Measurements from ENCODE around the gene CFAP61.

Gene CFAP61

GRCh38 chr20:20391766-20392165 lies 339.4 kb downstream of the CFAP61 start:
- TF ChIP-seq, protein P1, sequence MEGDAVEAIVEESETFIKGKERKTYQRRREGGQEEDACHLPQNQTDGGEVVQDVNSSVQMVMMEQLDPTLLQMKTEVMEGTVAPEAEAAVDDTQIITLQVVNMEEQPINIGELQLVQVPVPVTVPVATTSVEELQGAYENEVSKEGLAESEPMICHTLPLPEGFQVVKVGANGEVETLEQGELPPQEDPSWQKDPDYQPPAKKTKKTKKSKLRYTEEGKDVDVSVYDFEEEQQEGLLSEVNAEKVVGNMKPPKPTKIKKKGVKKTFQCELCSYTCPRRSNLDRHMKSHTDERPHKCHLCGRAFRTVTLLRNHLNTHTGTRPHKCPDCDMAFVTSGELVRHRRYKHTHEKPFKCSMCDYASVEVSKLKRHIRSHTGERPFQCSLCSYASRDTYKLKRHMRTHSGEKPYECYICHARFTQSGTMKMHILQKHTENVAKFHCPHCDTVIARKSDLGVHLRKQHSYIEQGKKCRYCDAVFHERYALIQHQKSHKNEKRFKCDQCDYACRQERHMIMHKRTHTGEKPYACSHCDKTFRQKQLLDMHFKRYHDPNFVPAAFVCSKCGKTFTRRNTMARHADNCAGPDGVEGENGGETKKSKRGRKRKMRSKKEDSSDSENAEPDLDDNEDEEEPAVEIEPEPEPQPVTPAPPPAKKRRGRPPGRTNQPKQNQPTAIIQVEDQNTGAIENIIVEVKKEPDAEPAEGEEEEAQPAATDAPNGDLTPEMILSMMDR (IDR thresholded peaks at IDR 0.05; ENCODE audit: borderline replicate concordance, control extremely low read depth, extremely low read depth, insufficient read depth, missing control alignments): no peak
- in situ Hi-C loops (cut with MboI; ENCODE audit: low sequenced_read_pairs, unreplicated experiment): no loop called here
- DNase-seq (ENCODE audit: low spot score): no peak

GRCh38 chr20:20393207-20394120 lies 341.1 kb downstream of the CFAP61 start:
- in situ Hi-C loops (cut with MboI; ENCODE audit: low sequenced_read_pairs, unreplicated experiment): no loop called here
- TF ChIP-seq, protein P1 (IDR thresholded peaks at IDR 0.05; ENCODE audit: borderline replicate concordance, control extremely low read depth, extremely low read depth, insufficient read depth, missing control alignments): no peak
- no peak for DNase-seq (ENCODE audit: low spot score)

DNA sequence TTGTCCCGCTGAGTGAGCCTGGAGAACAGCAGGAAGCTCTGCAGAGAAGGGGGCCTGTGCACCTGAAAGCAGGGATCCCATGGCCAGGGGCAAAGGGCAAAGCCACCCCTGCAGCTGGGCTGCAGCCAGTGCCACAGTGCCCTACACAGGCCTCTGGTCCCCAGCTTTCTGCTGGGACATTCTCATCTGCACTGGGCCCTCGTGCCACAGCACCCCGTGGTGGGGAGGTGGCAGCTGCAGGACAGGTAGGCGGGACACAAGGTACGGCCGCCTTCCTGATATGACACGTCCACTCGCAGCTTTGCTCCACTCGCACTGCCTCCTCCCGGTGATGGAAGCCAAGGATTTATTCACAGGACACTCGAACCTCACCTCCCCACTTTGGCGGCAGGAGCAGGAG lies 342.8 kb downstream of the CFAP61 start:
- no peak for DNase-seq (ENCODE audit: low spot score)
- TF ChIP-seq, protein P1 (IDR thresholded peaks at IDR 0.05; ENCODE audit: borderline replicate concordance, control extremely low read depth, extremely low read depth, insufficient read depth, missing control alignments): no peak
- in situ Hi-C loops (cut with MboI; ENCODE audit: low sequenced_read_pairs, unreplicated experiment): no loop called here

GRCh38 chr20:20395903-20396568 lies 343.7 kb downstream of the CFAP61 start:
- in situ Hi-C loops (cut with MboI; ENCODE audit: low sequenced_read_pairs, unreplicated experiment): no loop called here
- DNase-seq (ENCODE audit: low spot score): no peak
- TF ChIP-seq, protein P1 (IDR thresholded peaks at IDR 0.05; ENCODE audit: borderline replicate concordance, control extremely low read depth, extremely low read depth, insufficient read depth, missing control alignments): no peak

DNA sequence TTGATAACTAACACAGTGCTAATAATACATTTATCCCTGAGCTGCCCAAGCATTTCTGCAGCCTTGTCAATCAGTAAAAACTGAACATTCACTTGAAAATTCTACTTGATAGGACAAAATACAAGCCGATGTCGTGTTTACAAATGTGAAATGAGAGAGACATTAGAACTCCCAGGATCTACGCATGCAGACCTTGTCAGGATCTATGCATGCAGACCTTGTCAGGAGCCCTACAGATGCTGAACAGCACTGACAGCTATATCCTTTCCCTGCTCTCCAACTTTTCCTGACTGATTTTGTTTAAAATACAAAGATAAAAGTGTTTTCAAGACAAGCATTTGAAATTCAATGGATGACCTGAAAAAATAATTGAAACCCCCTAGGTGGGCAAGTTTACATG lies 344.5 kb downstream of the CFAP61 start:
- no peak for DNase-seq (ENCODE audit: low spot score)
- TF ChIP-seq, protein P1 (IDR thresholded peaks at IDR 0.05; ENCODE audit: borderline replicate concordance, control extremely low read depth, extremely low read depth, insufficient read depth, missing control alignments): no peak
- in situ Hi-C loops (cut with MboI; ENCODE audit: low sequenced_read_pairs, unreplicated experiment): no loop called here

GRCh38 chr20:20398123-20398522 lies 345.8 kb downstream of the CFAP61 start:
- TF ChIP-seq, protein P1 (IDR thresholded peaks at IDR 0.05; ENCODE audit: borderline replicate concordance, control extremely low read depth, extremely low read depth, insufficient read depth, missing control alignments): no peak
- no peak for DNase-seq (ENCODE audit: low spot score)
- in situ Hi-C loops (cut with MboI; ENCODE audit: low sequenced_read_pairs, unreplicated experiment): no loop called here
